Stimulated activated CD8-positive, alpha-beta memory T cell treated with anti-CD3 and anti-CD28 coated beads, Interleukin-4, amount 100 ng/mL, for 24 hours (primary cell): Measurements from ENCODE around the gene FREM3.
"Not testable (repeated sequence)": the region's sequence is repeated elsewhere in the genome, so short reads cannot be mapped to it uniquely, and the experiment has no call there.

Experiments used
- DNase-seq: peaks from one replicate; pipeline ENCODE4 v3.0.0-alpha.2; 2020; ENCODE audit warnings: low read depth

Gene FREM3

GRCh38 chr4:143581331-143581946, 119.0 kb downstream of the FREM3 start:
- DNase-seq: no peak

DNA sequence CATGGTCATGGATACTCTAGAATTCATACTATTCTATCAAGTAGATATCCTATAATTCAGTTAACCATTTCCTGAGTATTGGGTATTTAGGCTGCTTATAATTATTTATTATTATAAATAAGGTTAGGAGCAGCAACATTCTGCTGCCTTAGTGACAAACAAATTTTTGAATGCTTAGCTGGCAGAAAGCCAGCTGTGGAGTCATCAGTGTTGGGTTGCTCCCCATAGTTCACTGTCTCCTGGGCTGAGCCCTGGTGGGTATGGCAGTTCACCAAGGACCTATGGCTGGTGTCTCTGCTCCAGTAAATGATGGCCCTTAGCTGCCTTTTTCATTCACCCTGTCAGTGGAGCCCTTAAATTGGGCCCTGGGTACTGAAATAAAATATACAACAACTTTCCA, 125.1 kb downstream of the FREM3 start:
- no peak for DNase-seq

- DNase-seq: no peak
Observed at GRCh38 chr4:143564472-143564871, 136.0 kb downstream of the FREM3 start.

DNA sequence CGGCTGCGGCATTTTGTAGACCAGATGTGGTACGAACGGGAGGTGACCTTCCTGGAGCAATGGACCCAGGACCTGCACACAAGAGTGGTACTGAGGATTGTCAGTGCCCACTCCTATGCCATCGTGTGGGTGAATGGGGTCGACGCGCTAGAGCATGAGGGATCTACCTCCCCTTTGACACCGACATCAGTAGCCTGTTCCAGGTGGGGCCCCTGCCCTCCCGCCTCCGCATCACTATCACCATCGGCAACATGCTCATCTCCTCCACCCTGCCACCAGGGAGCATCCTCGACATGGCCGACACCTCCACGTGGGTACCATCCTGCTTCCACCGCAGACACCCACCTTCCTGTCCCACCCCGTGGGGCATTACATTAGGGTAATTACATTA, 140.7 kb downstream of the FREM3 start:
- no peak for DNase-seq

DNA sequence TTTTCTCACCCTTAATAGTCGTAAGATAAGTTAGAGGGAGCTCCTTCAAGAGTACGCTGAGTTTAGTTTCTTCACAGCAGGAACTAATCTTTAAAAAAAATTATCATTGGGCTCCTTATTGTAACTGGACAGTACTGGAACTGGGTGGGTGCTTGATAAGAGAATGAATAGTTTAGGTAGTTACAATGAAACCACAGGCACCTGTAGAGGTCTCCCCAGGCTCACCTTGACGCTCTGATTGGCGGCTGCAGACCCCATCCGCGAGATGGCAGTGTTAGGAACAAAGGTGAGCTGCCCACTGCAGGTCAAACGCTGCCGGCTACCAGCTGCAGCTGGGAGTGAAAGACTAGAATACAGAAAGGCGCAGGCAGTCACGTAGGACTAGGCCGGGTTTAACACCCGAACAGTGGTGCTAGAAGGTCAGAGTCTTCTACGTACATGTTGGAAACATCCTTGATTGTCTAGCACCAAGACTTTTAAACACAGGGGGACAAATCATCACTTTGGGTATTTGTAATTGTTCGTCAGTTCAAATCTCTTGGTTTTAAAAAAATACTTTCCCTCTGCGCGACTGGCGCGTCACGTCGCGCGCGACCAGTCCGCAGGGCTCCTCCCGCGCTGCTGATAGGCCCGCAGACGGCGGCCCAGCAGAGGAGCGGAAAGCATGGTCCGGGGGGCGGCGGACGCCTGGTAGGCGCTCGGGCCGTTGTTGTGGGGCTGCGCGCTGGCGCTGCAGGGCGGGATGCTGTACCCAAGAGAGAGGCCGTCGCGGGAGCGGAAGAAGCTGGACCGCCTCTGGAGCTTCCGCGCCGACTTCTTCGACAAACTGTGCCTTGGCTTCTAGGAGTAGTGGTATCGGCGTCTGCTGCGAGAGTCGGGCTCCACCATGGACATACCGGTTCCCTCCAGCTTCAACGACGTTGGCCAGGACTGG, 141.4 kb downstream of the FREM3 start:
- peak; percentile 37 for DNase-seq

GRCh38 chr4:143558286-143558685, 142.2 kb downstream of the FREM3 start:
- DNase-seq: no peak

GRCh38 chr4:143555676-143556075, 144.8 kb downstream of the FREM3 start:
- no peak for DNase-seq

DNA sequence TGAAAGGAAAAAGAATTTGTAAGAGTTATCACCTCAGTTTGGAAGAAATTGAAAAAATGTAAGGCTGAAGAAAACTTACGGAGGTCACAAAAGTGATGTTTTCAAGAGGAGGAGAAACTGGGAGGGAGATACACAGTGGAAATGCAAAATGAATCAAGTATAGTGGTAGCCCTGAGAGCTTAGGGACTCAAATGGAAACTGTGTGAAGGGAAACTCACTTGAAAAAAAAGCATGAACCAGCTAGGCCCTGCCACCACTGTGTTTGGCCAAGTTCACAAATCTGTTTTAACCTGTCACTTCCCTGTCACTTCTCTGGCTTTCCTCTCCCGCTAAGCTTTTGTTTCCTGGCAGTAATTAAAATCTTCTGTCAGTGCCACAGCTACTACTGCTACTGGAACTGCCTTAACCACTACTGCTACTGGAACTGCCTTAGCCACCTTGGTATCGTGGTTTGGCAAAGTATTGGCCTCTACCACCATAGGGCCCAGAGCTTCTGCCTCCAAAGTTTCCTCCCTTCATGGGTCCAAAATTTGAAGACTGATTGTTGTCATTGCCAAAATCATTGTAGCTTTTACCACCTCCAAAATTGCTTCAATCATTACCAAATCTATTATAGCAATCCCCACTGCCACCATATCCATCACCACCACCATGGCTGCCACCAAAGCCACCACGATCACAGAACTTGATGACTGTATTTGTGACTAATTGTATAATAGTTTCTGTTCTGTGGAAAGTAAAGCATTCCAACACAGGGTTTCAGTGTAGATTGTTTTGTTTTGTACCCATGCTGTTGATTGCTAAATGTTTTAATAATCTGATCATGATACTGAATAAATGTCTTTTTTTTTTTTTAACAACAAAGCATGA, 145.5 kb downstream of the FREM3 start:
- no peak for DNase-seq

DNA sequence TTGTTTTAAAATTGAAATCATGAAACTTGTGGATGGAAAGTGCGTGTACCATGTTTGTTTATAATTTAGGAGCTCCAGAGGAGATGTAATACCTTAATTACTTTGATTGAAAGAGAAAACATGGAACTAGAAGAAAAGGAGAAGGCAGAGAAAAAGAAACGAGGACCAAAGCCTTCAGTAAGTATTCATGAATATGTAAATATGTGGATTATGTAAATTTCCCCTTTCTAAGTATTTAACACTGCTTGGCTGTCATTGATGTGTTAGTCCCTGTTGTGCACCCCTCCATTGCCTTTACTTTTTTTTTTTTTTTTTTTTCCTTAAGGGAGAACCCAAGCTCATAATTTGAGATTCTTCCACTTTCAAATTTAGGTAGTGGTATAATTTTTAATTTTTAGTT, 150.5 kb downstream of the FREM3 start:
- DNase-seq: no peak

DNA sequence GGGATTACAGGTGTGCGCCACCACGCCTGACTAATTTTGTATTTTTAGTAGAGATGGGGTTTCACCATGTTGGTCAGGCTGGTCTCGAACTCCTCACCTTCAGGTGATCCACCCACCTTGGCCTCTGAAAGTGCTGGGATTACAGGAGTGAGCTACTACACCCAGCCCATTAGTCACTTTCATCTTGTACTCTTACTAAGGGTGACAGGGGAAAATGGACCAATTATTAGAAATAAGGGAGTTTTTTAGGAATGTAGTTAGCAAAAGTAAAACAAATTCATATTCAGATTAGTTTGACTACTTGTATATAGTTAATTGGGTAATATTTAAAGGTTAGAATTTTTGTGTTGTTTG, 160.8 kb downstream of the FREM3 start:
- no peak for DNase-seq

DNA sequence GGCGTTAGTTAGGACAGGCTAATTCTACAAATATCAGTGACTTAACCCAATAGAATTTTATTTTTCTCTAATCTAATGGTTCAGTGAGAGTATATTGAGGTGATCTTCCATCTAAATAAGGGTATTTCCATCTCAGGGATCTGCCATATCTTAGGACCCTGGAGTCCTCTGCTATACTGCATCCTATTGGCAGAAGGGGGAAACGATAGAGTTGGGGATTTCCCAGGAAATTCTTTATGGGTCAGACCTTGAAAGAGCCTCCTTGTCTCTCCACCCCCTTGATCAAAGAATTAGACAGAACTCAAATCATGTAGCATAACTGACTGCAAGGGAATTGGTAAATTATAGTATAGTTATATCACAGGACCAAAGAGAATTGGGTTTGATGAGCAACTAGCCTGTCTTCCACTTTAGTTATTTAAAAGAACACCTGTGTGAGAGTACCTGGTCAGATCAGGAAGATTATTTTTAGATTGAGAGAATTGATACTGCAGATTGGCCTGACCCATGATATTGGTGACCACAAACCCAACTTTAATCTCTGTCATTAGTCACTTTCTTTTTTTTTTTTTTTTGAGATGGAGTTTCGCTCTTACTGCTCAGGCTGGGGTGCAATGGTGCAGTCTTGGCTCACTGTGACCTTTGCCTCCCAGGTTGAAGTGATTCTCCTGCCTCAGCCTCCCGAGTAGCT, 161.4 kb downstream of the FREM3 start:
- DNase-seq: no peak

DNA sequence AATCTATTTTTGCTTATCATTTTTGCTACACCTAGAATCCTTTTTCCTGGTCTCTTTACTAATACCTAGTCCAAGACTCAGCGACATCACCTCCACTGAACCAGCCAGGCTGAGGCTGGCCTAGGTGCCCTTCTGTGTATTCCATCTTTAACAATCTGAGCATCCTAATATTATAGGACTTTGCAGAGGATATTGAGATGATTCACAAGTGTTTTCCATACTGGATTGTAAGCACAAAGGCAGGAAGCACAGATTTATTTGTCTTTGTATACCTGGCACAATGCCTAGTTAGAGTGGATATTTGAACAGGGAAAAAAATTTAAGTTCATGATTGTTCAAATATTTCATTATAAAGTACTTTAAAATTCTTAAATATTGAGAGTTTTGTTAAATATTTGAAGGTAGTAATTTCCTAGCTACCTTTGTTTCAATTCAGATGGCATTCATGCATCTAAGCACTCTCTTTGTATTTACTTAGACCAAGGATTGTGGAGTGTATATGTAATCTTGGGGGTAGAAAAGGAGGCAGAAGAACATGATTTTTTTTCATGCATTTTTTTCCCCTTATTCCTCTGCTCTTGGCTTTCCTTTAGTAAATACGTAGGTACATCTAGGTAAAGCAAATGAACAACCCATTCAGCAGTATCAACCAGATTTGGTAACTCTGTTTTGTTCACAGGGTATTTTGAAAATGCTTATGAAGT, 168.5 kb downstream of the FREM3 start:
- DNase-seq: no peak

DNA sequence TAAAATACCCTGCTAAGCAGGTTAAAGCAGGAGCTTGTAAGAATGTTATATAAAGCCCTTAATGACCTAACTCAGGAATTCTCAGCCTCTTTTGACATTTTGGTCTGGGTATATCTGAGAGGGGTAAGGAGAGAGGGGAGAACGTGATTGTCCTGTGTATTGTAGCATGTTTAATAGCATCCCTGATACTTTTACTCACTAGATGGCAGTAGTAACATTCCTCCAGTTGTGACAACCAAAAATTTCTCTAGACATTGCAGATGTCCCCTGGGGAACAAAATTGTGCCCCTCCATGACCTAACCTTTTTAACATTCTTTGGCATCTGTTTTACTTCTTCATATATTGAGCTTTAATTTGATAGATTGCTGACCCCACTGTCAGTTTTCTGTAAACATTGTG, 169.1 kb downstream of the FREM3 start:
- DNase-seq: no peak

GRCh38 chr4:143528046-143528445, 172.4 kb downstream of the FREM3 start:
- DNase-seq: not testable (repeated sequence)
